DND-41 (cell line): Measurements from ENCODE around the gene FRMD8.

Experiments used
- ATAC-seq: fragments of 200-7000 bp; cut with Tn5 transposase; 3 replicates; pipeline ENCODE4 v1.9.1; 2021; ENCODE audit warnings: low read depth; ENCODE audit not compliant: insufficient read depth
- DNase-seq: peaks from one replicate; pipeline ENCODE4 v3.0.0-alpha.2; 2020
- H2AFZ ChIP-seq: 2 replicates; pipeline ENCODE4 v1.6.0; 2012; ENCODE audit warnings: low read depth, low read length
- H3K27ac ChIP-seq: 2 replicates; pipeline ENCODE4 v1.5.1; 2012; ENCODE audit warnings: low read length, inconsistent platforms
- H3K27me3 ChIP-seq: fragments of 200-600 bp; sonication (generic); 2 replicates; pipeline ENCODE4 v1.6.0; 2012; ENCODE audit warnings: low read length, mild to moderate bottlenecking, inconsistent platforms; ENCODE audit not compliant: insufficient read depth, poor library complexity
- H3K36me3 ChIP-seq: 2 replicates; pipeline ENCODE4 v1.5.1; 2012; ENCODE audit warnings: low read length, inconsistent platforms; ENCODE audit not compliant: insufficient read depth
- H3K4me1 ChIP-seq: 2 replicates; pipeline ENCODE4 v1.5.1; 2012; ENCODE audit warnings: mild to moderate bottlenecking, low read length; ENCODE audit not compliant: insufficient read depth
- H3K4me2 ChIP-seq: 2 replicates; pipeline ENCODE4 v1.6.0; 2012; ENCODE audit warnings: mild to moderate bottlenecking, moderate library complexity, low read length, inconsistent platforms; ENCODE audit not compliant: insufficient read depth
- H3K4me3 ChIP-seq, 2 experiments: fragments of 200-600 bp in 1 of 2; shearing (Covaris generic) in 1 of 2; 2 replicates each; pipeline ENCODE4 v1.5.1; 2012 to 2016; ENCODE audit warnings: inconsistent platforms in 2 of 2, low read length in 2 of 2, mild to moderate bottlenecking in 2 of 2, low read depth in 1 of 2, moderate library complexity in 1 of 2
- H3K79me2 ChIP-seq: 2 replicates; pipeline ENCODE4 v1.6.0; 2012; ENCODE audit warnings: low read length, inconsistent platforms; ENCODE audit not compliant: insufficient read depth
- H3K9ac ChIP-seq: 2 replicates; pipeline ENCODE4 v1.6.0; 2012; ENCODE audit warnings: low read depth, mild to moderate bottlenecking, inconsistent platforms, low read length, moderate library complexity
- H3K9me3 ChIP-seq: 2 replicates; pipeline ENCODE4 v1.5.1; 2012; ENCODE audit warnings: low read length, moderate library complexity, mild to moderate bottlenecking, inconsistent platforms; ENCODE audit not compliant: insufficient read depth, severe bottlenecking
- H4K20me1 ChIP-seq: 2 replicates; pipeline ENCODE4 v1.6.0; 2012; ENCODE audit warnings: low read length; ENCODE audit not compliant: insufficient read depth
- EZH2 ChIP-seq: IDR thresholded peaks from 3 replicates; pipeline ENCODE4 v1.6.1; 2012; ENCODE audit warnings: borderline replicate concordance, low read depth, mild to moderate bottlenecking, moderate library complexity, low read length, inconsistent platforms; ENCODE audit not compliant: severe bottlenecking
- TF ChIP-seq, protein P1 (sequence below): IDR thresholded peaks from 2 replicates; pipeline ENCODE4 v1.5.1; 2012; ENCODE audit warnings: borderline replicate concordance, low read length, moderate library complexity, mild to moderate bottlenecking; ENCODE audit not compliant: poor library complexity, severe bottlenecking; ENCODE audit errors: extremely low read depth

Gene FRMD8

GRCh38 chr11:65423516-65424204, 37.2 kb downstream of the FRMD8 start:
- Histone ChIP-seq H3K4me2 (peak overlapping the region; percentile 86), H3K9me3 (no peaks in the 10 kb centered on the region), H4K20me1 (peaks cover 60% of the 10 kb centered on the region), H3K9ac (peak overlapping the region; percentile 98), H3K27me3 (no peaks in the 10 kb centered on the region), H3K79me2 (peaks cover 97% of the 10 kb centered on the region), H3K4me3 (peak overlapping the region; percentile 75 to 79), H2AFZ (no peak overlapping the region), H3K27ac (peak overlapping the region; percentile 99), H3K4me1 (peaks cover 70% of the 10 kb centered on the region), H3K36me3 (peaks cover 47% of the 10 kb centered on the region)
- peak; percentile 42 for DNase-seq
- no peak for ATAC-seq
- TF ChIP-seq, protein P1, sequence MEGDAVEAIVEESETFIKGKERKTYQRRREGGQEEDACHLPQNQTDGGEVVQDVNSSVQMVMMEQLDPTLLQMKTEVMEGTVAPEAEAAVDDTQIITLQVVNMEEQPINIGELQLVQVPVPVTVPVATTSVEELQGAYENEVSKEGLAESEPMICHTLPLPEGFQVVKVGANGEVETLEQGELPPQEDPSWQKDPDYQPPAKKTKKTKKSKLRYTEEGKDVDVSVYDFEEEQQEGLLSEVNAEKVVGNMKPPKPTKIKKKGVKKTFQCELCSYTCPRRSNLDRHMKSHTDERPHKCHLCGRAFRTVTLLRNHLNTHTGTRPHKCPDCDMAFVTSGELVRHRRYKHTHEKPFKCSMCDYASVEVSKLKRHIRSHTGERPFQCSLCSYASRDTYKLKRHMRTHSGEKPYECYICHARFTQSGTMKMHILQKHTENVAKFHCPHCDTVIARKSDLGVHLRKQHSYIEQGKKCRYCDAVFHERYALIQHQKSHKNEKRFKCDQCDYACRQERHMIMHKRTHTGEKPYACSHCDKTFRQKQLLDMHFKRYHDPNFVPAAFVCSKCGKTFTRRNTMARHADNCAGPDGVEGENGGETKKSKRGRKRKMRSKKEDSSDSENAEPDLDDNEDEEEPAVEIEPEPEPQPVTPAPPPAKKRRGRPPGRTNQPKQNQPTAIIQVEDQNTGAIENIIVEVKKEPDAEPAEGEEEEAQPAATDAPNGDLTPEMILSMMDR = no peak
- TF ChIP-seq EZH2 = no peak

- peak overlapping the region; percentile 86 for H3K4me2 ChIP-seq
- peaks cover 67% of the 10 kb centered on the region for H4K20me1 ChIP-seq
- H3K9ac ChIP-seq = peak overlapping the region; percentile 98
- no peaks in the 10 kb centered on the region for H3K27me3 ChIP-seq
- peak overlapping the region; percentile 75 to 79 for H3K4me3 ChIP-seq
- ATAC-seq = peak; percentile 9; the same call in 1 of the 3 replicates
- H3K36me3 ChIP-seq = peaks cover 47% of the 10 kb centered on the region
- H3K9me3 ChIP-seq = no peaks in the 10 kb centered on the region
- peak; percentile 63 for DNase-seq
- H3K4me1 ChIP-seq = peaks cover 70% of the 10 kb centered on the region
- no peak overlapping the region for H2AFZ ChIP-seq
- H3K79me2 ChIP-seq = peaks cover 97% of the 10 kb centered on the region
- TF ChIP-seq, protein P1 = no peak
- no peak for TF ChIP-seq EZH2
- H3K27ac ChIP-seq = peak overlapping the region; percentile 99
Measured at GRCh38 chr11:65424205-65425104, 38.0 kb downstream of the FRMD8 start.

GRCh38 chr11:65425105-65425970, 38.9 kb downstream of the FRMD8 start:
- Histone ChIP-seq H3K27me3 (no peaks in the 10 kb centered on the region), H3K27ac (peak overlapping the region; percentile 99), H3K4me2 (peak overlapping the region; percentile 86), H3K36me3 (peaks cover 47% of the 10 kb centered on the region), H4K20me1 (peaks cover 75% of the 10 kb centered on the region), H3K79me2 (peaks cover 97% of the 10 kb centered on the region), H3K4me3 (peak overlapping the region; percentile 75 to 79), H2AFZ (no peak overlapping the region), H3K9me3 (no peaks in the 10 kb centered on the region), H3K9ac (peak overlapping the region; percentile 98), H3K4me1 (peaks cover 70% of the 10 kb centered on the region)
- ATAC-seq = peak; percentile 33
- no peak for TF ChIP-seq EZH2
- TF ChIP-seq, protein P1 = peak; percentile 49
- peak; percentile 81 for DNase-seq
